HG02970 (cell line): ENCODE data around the gene AMPH.

Experiments used
- ATAC-seq: cut with Tn5 transposase; IDR thresholded peaks from one replicate; pipeline ENCODE4 v1.9.1; 2021; ENCODE audit warnings: mild to moderate bottlenecking, moderate library complexity, moderate number of reproducible peaks; ENCODE audit not compliant: unreplicated experiment, low FRiP score

Gene AMPH

DNA sequence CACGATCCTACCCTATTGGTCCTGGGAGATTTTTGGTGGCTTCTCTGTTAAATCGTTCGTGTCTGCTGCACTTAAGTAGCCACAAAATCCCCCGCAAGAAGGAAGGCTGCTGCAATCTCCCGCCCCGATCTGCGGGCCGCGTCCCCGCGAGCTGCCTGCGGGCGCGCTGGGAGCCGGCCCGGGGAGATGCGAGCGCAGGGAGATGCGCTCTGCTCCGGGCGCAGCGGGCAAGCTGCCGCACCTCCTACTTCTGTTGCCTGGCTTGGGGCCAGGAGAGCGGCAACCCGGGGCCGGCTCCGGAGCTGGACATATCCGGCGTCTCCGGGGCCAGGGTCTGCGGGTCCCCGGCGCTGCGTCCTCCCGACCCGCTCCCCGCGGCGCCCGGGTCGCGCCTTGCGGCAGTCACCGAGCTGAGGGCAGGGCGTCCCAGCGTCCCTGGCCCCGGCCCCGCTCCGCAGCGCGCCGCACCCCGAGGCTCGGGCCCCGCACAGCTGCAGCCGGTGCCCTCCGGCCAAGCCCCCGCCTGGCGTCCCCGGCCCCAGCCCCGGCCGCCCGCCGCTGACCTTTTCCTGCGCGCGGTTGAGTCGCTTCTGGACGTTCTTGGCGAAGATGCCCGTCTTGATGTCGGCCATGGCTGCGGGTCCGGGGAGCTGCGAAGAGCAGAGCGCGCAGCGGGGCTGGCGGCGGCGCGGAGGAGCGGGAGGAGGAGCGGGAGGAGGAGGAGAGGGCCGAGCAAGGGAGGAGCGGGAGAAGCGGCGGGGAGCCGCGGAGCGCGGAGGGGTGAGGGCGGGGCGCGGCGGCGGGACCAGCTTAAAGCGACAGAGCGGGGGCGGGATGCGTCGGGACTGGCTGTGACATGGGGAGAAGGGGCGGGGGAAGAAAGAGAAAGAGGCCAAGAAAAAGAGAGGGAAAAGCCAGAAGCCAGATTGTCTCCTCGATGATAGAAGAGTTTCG, at the start of gene AMPH:
AMPH (minus strand) TSS at position 654 of the 954 bp plus-strand sequence; CDS start at position 632, 22 bp downstream.
- no peak for ATAC-seq

DNA sequence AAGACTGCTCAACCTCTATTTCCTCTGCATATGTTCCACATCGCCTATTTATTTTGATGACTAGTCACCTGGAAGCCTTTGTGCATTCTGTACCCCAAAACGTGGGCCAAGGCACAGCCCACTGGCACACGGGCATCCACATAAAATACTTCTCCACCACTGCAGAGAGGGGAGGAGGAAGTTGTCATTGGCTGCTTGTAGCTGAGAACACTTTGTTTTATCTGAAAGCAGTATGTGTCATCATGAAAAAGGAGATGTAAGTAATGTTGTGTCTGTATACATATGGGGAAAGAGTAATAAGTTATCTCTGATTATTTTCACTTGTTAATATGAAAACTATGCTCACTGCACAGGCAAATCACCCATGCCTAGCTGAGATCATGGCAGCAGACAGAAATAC, 48.2 kb upstream of the AMPH start:
- no peak for ATAC-seq

DNA sequence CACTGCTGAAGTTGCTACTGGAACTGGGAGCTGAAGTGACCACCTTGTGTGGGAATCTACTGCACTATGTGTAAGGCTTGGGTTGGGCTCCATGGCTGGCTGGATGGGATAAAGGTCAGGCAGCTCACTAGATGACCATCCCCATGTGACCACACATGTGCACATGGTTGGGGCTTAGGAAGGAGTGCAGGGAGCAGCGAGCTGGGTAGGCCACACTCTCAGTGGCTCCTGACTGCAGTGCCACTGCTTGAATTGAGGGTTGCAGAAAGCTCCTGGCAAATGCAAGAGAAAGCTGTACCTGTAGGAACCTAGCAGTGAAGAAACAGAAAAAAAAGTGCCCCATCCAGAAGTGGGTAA, 47.5 kb upstream of the AMPH start:
- no peak for ATAC-seq

DNA sequence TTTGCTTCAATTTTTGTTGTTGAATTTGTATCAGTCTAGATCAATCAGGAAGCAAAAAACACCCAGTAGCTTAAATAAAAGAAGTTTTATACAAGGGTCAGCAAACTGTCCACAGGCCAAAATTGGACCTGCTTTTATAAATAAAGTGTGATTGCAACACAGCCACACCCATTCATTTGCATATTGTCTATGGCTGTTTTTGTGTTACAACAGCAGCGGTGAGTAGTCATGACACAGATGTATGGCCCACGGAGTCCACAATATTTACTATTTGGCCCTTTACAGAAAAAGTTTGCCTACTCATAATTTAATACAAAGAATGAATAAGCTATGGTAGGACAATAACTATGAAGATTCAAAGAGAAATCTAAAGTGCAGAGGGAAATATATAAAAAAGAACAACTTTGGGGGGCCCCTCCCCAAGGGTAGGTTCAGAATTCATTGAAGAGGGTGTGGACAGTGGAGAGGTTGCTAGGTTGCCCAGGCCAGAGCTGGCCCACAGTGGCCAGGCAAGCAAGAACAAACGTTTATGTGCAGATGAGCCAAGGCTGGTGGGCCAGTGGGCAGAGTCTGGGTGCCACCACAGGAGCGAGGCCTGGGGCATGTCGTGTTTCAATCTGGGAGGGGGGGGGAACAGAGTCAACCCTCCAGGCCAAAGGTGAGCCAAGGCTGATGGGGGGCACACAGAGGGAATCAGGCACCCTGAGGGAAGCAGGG, 47.0 kb upstream of the AMPH start:
- ATAC-seq = no peak

DNA sequence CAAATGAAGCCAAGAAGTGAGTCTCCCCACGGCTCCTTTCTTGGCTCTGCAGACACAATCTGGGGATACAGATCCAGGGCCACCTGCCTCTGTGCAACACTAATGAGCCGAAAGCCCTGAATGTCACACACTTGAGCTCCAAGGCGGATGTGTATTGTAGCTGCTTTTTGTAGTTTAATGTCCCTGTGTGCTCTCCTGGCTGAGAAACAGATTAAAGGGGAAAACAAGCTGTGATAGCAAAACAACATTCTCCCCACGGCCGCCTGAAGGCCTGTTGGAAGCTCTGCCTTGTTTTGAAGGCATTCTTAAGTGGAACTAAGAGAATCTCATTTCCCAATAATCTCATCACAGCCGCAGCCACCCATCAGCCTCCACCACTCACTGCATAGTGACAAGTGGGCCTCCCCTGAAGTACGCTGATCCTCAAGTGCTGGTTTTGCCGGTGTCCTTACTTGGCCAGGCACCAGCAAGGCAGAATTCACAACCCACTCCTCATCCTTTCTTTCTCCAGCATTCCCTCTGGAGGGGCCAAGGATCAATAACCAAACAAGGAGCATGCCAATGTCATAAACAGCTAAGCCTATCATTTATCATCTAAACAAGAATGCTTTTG, 44.4 kb upstream of the AMPH start:
- no peak for ATAC-seq

DNA sequence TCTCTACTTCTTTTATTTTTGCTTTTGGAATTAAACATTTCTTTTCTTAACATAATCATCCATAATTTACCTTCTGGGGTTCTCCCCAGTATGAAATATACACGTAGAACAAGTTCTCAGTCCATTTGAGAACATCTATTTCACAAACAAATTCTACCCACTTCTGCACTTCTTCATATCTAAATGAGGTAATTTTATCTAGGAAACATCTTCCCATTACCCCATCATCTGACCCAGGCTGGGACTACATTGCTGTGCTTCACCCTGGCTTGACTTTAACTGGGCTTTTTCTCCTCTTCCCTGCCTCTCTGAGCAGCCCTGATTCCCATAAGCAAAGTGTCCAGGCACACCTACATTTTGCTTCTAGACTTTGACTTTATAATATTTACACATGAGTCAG, 43.3 kb upstream of the AMPH start:
- no peak for ATAC-seq

DNA sequence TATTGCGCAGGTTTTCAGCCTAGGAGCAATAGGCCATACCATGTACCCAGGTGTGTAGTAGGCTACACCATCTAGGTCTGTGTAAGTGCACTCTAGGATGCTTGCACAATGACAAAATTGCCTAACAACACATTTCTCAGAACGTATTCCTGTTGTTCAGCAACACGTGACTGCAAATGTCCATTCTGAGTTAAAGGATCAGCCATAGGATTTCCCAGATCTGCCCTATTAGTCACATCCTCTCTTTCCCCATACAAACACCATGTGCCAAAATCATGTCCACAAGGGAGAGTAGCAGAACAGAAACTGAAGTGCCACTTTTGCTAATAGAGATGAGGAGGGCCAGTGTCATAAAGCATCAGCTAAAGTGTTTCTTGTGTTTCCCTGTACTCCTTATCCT, 42.6 kb upstream of the AMPH start:
- no peak for ATAC-seq

DNA sequence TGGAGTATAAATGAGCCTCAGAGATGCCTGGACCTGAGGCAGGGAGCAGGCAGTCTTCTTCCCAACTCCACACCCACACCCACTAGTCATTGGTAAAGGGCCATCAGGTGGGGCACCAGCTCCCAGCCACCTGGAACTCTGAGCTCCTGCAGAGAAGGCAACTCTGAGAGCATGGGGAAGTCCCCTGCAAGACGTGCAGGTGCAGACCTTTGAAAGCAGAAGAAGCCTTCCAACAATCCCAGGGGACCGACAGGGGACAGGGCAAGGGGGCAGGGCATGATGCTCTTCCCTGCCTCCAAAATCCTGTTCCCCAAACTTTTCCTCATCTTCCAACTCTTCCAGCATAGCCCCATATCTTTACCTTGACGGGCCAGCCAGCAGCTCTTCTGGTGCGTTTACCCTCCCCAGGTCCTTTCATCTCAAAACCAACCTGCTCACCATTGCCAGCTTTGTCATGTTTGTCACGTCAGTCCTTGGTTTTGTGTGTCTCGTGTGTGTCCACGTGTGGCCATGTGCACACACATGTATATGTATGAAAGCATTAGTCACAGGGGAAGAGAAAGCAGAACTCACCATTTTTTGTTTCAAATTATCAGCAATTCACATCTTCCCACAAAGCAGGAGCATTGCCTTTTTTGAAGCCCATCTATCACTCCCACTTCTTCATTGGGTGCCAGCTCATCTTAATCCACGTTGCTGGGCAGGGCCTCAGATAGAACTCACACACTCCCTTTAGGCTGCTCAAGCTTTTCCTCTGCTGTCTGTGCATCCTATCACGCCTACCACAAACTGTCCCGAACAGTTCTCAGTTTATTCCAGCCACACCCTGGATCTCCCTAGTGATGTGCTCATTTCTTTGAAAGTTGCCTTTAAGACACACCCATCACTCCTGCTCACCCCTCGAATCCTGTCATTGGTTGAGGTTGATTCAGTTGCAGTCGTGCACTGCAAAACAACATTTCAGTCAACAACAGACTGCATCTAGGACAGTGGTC, 41.0 kb upstream of the AMPH start:
- no peak for ATAC-seq

DNA sequence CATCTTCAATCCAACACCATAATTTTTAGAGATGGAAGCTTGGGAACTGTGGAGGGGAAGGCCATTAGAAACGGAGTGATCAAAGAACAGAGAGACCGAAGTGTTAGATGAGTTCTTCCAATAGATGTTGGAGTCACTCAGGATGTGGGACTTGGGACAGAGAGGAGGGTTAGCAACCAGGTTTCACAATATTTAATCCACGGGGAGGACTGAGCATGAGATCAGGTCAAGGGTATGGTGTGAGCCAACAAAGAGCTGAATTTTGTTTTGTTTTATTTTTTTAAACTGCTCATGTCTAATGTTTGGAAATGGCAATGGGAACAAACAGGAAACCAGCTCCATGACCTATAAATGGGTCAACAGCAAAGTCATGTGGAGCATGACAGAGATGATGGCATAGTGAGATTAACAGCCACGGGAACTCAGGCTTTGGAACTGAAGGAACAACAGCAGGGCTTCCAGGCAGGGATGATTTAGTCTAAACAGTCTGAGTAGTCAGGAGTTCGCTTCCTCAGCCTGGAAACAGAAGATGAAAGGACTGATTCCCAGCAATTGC, 38.9 kb upstream of the AMPH start:
- ATAC-seq = no peak

DNA sequence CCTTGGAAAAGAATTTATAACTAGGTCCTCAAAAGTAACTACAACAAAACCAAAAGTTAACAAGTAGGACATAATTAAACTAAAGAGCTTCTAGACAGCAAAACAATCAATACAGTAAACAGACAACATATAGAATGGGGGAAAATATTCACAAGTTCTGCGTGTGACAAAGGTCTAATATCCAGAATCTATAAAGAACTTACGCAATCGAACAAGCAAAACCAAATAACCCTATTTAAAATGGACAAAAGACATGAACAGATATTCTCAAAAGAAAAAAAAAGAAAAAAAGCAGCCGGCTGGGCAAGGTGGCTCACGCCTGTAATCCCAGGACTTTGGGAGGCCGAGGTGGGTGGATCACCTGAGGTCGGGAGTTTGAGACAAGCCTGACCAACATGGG, 33.8 kb upstream of the AMPH start:
- no peak for ATAC-seq

DNA sequence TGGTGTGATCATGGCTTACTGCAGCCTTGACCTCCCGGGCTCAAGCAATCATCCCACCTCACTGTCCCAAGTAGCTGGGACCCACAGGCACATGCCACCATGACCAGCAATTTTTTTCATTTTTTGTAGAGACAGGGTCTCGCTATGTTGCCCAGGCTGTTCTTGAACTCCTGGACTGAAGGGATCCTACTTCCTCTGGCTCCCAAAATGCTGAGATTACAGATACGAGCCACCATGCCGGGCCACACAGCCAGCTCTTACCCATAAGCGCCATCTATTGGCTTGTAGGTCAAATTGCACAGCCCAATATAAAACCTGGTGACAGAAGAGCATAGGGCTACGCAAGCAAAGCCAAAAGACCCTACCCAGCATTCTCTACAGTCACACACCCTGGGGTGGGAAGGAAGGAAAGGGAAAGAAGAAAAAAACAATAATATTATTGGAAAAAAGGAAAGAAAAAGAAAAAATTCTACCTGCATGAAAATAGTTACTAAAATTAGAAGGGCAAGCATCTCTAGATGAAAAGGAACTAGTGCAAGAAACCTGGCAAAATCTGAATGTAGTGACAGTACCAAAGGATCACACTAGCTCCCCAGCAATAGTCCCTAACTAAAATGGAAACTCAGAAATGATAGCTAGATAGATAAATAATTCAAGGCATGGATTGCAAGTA, 29.4 kb upstream of the AMPH start:
- ATAC-seq = peak; percentile 67

DNA sequence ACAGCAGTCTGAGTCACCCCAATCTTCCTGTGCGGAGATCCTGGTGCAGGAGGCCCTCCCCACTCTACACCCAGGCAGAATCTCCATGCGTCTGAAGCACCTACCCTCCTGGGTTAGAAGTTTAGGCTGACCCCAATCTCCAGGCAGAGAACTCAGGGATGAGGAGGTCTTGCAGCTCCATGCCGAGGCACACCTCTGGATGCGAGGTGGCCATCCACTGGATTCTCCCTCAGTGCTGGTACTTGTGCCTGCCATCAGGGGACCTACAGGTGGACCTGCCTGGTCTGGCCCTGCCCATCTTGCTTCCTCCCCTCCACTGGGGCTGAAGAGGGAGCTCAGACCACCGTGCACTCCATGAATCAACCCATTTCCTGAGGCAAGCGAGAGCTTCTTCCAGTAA, 28.8 kb upstream of the AMPH start:
- ATAC-seq = no peak

DNA sequence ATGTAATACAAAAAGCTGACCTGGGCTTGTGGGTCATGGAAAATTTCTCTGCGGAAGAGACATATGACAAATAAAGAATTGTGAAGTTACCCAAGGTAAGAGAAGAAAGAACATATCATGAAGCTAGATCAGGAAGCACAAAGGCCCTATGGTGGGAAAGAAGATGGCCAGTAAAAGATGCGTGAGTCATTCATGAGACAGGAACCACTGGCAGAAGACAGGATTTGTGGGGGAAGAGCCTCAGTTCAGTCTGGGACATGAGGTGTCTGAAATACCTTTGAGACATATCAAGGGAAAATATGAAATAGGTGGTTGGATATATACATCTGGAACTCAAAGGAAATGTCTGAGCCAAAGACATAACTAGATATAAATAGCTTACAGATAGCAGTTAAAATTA, 27.7 kb upstream of the AMPH start:
- no peak for ATAC-seq

DNA sequence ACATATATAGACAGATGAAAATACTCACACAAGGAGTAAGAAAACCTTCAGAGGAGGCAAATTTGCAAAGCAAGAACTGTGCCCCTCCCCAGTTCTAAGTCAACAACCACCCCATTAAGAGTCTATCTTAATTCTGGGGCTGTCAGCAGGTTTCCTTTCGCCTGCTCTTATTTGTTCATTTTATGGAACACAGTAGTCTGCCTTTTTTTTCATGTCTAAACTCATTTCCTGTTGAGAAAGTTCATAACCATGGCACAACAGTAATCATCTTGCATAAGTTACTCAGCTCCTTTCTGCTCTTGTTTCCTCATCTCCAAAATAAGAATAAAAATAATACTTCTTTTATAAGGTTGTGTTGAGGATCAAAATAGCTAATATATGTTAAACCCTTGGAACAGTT, 25.8 kb upstream of the AMPH start:
- ATAC-seq = no peak

DNA sequence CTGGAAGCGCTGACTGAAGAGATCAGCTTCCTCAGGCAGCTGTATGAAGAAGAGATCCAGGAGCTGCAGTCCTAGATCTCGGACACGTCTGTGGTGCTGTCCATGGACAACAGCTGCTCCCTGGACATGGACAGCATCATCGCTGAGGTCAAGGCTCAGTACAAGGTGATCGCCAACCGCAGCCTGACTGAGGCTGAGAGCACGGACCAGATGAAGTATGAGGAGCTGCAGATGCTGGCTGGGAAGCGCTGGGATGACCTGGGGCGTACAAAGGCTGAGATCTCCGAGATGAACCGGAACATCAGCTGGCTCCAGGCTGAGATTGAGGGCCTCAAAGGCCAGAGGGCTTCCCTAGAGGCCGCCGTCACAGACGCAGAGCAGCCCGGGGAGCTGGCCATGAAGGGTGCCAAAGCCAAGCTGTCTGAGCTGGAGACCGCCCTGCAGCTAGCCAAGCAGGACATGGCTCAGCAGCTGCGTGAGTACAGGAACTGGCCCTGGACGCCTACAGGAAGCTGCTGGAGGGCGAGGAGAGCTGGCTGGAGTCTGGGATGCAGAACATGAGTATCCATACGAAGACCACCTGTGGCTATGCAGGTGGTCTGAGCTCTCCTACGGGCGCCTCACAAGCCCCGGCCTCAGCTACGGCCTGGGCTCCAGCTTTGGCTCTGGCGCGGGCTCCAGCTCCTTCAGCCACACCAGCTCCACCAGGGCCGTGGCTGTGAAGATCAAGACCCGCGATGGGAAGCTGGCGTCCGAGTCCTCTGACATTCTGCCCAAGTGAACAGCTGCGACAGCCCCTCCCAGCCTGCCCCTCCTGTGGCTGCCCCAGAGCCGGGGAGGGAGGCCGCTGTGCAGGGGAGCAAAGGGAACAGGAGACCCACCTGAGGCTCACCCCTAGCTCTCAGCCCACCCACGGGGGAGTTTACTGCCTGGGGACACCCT, 24.9 kb upstream of the AMPH start:
- no peak for ATAC-seq

DNA sequence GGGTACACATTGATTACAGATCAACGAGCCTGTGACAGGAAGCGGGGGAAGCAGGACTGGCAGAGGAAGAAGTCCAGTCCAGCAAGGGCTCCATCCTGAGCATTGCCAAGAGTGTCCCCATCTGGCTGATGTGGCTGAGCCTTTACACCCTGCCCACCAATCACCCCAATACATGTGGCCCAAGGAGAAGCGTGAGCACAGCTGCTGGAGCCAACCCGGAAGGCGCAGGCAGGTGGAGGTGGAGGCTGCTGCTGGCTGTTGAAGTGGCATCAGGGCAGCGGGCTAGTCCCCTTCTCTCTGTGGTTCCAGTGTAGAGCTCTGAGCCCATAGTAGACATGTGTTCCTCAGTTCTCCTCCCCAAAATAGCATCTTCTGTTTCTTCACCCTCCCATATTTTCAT, 6.8 kb upstream of the AMPH start:
- no peak for ATAC-seq

DNA sequence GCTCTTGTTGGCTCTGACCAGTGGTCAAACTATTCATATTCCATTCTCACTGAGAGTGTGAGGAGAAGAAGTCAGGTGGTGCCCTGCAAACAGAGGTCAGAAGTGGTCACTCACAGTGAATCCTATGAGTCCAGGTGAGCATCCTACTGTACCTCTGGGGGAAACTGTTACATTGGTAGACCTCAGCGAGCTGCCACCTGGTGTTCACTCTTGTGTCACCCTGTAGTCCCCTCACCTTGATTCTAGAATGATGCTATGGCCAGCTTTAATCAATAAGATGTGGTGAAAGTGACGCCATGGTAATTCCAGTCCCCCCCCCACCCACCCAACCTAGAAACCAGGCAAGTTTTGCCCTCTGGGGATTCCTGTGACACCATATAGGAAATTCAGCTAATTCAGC, 1.2 kb upstream of the AMPH start:
- ATAC-seq = no peak
